Measurements from ENCODE around the gene LYZ. TPM values are rescaled to one million over a fixed set of nuclear protein-coding genes. Genes with fewer than 3 reads are reported as not detected.

Gene LYZ
- total RNA-seq, 6 experiments from 2014 or later, result not detected

DNA sequence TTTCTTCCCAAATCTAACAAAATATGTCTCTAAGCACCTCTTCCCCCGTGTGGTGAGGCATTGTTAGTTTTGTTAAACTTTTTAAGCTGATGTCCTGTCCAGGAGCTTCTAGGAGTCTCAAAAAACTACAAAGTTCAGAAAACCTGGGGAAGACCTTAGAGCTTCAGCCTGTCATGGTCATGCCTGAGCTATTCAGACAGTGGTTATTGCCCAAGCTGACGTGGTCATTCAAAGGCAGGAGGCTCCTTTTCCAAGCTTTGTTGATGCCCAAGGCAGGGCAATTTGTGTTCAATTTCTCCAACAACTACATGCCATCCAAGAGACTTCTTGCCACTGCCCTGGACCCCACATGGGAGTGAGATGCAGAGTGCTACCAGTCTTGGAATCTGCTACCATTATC is 5.8 kb upstream of the LYZ start:
- no peak for DNase-seq
- Mint-ChIP-seq H3K9me3 (no peaks in the 10 kb centered on the region), H3K4me1 (ENCODE audit: low read depth) (no peaks in the 10 kb centered on the region; the same call in 1 of the 2 replicates), H3K36me3 (ENCODE audit: low read depth) (no peaks in the 10 kb centered on the region), H3K27ac (no peak overlapping the region), H3K27me3 (ENCODE audit: insufficient read depth) (peaks cover 36% of the 10 kb centered on the region), H3K4me3 (no peak overlapping the region)
- TF ChIP-seq, protein P1, sequence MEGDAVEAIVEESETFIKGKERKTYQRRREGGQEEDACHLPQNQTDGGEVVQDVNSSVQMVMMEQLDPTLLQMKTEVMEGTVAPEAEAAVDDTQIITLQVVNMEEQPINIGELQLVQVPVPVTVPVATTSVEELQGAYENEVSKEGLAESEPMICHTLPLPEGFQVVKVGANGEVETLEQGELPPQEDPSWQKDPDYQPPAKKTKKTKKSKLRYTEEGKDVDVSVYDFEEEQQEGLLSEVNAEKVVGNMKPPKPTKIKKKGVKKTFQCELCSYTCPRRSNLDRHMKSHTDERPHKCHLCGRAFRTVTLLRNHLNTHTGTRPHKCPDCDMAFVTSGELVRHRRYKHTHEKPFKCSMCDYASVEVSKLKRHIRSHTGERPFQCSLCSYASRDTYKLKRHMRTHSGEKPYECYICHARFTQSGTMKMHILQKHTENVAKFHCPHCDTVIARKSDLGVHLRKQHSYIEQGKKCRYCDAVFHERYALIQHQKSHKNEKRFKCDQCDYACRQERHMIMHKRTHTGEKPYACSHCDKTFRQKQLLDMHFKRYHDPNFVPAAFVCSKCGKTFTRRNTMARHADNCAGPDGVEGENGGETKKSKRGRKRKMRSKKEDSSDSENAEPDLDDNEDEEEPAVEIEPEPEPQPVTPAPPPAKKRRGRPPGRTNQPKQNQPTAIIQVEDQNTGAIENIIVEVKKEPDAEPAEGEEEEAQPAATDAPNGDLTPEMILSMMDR (IDR thresholded peaks at IDR 0.05), result no peak

DNA sequence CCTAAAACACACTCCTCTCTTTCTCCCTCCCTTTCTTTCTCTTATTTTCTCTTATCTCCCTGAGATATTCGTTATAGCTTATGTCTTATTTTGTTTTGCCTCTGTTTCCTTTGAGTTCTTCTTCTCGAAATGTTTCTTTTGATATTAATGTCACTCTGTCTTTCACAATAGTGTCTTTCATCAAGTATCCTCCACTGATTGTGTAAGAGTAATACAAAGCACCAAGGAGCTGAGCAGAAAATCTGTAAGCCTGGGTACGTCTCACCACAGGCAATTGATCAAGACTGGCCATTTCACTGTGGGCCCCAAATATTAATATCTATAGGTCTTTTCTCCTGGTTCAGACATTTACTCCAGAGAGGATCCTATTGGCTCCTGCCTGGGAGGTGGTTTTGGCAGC is 4.8 kb upstream of the LYZ start:
- no peak for DNase-seq
- Mint-ChIP-seq H3K36me3 (ENCODE audit: low read depth) (no peaks in the 10 kb centered on the region), H3K4me3 (no peak overlapping the region), H3K9me3 (no peaks in the 10 kb centered on the region), H3K27ac (no peak overlapping the region), H3K4me1 (ENCODE audit: low read depth) (no peaks in the 10 kb centered on the region; the same call in 1 of the 2 replicates), H3K27me3 (ENCODE audit: insufficient read depth) (peaks cover 37% of the 10 kb centered on the region)
- TF ChIP-seq, protein P1 (IDR thresholded peaks at IDR 0.05), result no peak

DNA sequence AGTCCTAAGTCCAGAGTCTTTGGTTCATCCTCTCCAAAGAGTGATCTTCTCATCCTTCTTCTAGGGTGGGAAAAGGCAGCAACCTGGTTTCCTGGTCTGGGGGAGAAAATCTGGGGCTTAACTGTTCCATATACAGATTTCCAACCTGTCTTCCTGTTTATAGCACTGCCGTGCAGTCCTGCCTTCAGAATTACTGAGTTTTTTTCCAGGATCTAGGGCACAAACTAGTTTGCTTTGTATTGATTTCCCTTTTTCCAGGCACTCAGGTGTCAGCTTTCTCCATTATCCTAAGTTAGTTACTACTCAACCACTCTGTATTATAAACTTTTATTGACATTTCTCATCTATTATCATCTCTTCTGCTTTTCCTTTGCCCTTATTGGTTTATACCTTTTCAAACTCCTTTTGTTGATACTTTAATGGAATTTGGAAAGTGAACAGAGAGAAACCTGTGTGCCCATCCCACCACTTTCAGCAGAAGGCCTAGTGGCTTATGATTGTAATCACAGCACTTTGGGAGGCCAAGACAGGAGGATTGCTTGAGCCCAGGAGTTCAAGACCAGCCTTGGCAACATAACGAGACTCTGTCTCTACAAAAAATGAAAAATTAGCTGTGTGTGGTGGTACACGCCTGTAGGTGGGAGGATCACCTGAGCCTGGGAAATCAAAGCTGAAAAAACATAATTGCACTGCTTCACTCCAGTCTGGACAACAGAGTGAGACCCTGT is 4.1 kb upstream of the LYZ start:
- no peak for DNase-seq
- Mint-ChIP-seq H3K4me3 (no peak overlapping the region), H3K9me3 (no peaks in the 10 kb centered on the region), H3K4me1 (ENCODE audit: low read depth) (no peaks in the 10 kb centered on the region; the same call in 1 of the 2 replicates), H3K27me3 (ENCODE audit: insufficient read depth) (peaks cover 38% of the 10 kb centered on the region), H3K36me3 (ENCODE audit: low read depth) (no peaks in the 10 kb centered on the region), H3K27ac (no peak overlapping the region)
- TF ChIP-seq, protein P1 (IDR thresholded peaks at IDR 0.05), result no peak

DNA sequence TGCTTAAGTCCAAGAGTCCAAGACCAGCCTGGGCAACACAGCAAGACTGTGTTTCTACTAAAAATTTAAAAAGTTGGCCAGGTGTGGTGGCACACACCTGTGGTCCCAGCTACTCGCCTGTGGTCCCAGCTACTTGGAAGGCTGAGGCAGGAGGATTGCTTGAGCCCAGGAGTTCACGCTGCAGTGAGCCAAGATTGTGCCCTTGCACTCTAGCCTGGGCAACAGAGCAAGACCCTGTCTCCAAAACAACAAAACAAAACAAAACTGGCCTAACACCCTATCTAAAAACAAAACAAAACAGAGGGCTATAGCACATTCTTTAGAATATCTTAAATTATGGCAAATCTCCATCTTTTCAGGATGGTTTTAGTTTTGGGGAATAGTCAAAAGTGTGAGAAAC is 3.1 kb upstream of the LYZ start:
- H3K9me3 Mint-ChIP-seq, result no peaks in the 10 kb centered on the region

DNA sequence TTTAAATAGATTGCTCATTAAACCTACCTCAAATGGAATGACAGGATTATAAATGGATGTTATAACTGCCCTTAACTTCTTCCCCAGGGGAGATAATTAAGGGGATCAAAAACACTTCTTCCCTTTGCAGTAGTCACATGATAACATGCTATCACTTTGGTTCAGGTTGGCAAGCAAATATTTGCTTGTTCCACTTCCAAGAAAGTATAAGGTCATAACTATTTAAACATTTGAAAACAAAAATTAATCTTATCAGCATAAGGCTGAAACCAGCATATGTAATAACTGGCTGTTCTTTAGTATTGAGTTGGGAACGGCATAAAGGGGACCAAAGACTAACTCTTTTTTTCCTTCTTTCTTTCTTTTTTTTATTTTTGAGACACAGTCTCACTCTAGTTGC is 2.4 kb upstream of the LYZ start:
- H3K27me3 Mint-ChIP-seq (ENCODE audit: insufficient read depth), result peaks cover 31% of the 10 kb centered on the region
- TF ChIP-seq, protein P1 (IDR thresholded peaks at IDR 0.05), result no peak
- no peak overlapping the region for H3K4me3 Mint-ChIP-seq
- no peaks in the 10 kb centered on the region; the same call in 1 of the 2 replicates for H3K4me1 Mint-ChIP-seq (ENCODE audit: low read depth)
- H3K36me3 Mint-ChIP-seq (ENCODE audit: low read depth), result no peaks in the 10 kb centered on the region
- no peak overlapping the region for H3K27ac Mint-ChIP-seq
- no peak for DNase-seq
- H3K9me3 Mint-ChIP-seq, result no peaks in the 10 kb centered on the region

More for the DNA sequence above, 3.1 kb upstream of the LYZ start:
- TF ChIP-seq, protein P1 (IDR thresholded peaks at IDR 0.05), result no peak
- Mint-ChIP-seq H3K36me3 (ENCODE audit: low read depth) (no peaks in the 10 kb centered on the region), H3K27ac (no peak overlapping the region), H3K4me3 (no peak overlapping the region), H3K27me3 (ENCODE audit: insufficient read depth) (peaks cover 33% of the 10 kb centered on the region), H3K4me1 (ENCODE audit: low read depth) (no peaks in the 10 kb centered on the region; the same call in 1 of the 2 replicates)
- no peak for DNase-seq
